ENCODE measurements around the gene TBC1D8.

GRCh38 chr2:101032084-101032776, 119.0 kb downstream of the TBC1D8 start:
- TF ChIP-seq CAMTA2 (CRISPR knock-in tag; conservative IDR thresholded peaks at IDR 0.05) (no peak), ZSCAN29 (IDR thresholded peaks at IDR 0.05) (no peak), TEAD4 (IDR thresholded peaks at IDR 0.05; ENCODE audit: low read length) (no peak), TEAD4 (CRISPR knock-in tag; IDR thresholded peaks at IDR 0.05; ENCODE audit: borderline replicate concordance) (no peak), CEBPB (tag; IDR thresholded peaks at IDR 0.05) (no peak), GTF2F1 (IDR thresholded peaks at IDR 0.05; ENCODE audit: low read depth, low read length) (no peak), ZNF507 (tag; conservative IDR thresholded peaks at IDR 0.05) (no peak), CTCF (IDR thresholded peaks at IDR 0.05 in 2 of 3, conservative IDR thresholded peaks at IDR 0.05 in 1 of 3; ENCODE audit: insufficient read depth in 2 of 3, low read depth in 1 of 3, low read length in 3 of 3) (no peak), EZH2 (IDR thresholded peaks at IDR 0.05; ENCODE audit: borderline replicate concordance, low read depth, low read length) (no peak), XRCC5 (IDR thresholded peaks at IDR 0.05; ENCODE audit: low read depth, low read length) (no peak), NR2C2 (CRISPR knock-in tag; IDR thresholded peaks at IDR 0.05) (no peak), NR2C2 (tag; IDR thresholded peaks at IDR 0.05) (no peak), HES1 (IDR thresholded peaks at IDR 0.05; ENCODE audit: low read depth) (no peak), PHF8 (IDR thresholded peaks at IDR 0.05; ENCODE audit: borderline replicate concordance, low read length) (no peak)
- TF ChIP-seq, protein P1, sequence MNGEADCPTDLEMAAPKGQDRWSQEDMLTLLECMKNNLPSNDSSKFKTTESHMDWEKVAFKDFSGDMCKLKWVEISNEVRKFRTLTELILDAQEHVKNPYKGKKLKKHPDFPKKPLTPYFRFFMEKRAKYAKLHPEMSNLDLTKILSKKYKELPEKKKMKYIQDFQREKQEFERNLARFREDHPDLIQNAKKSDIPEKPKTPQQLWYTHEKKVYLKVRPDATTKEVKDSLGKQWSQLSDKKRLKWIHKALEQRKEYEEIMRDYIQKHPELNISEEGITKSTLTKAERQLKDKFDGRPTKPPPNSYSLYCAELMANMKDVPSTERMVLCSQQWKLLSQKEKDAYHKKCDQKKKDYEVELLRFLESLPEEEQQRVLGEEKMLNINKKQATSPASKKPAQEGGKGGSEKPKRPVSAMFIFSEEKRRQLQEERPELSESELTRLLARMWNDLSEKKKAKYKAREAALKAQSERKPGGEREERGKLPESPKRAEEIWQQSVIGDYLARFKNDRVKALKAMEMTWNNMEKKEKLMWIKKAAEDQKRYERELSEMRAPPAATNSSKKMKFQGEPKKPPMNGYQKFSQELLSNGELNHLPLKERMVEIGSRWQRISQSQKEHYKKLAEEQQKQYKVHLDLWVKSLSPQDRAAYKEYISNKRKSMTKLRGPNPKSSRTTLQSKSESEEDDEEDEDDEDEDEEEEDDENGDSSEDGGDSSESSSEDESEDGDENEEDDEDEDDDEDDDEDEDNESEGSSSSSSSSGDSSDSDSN (IDR thresholded peaks at IDR 0.05; ENCODE audit: borderline replicate concordance in 1 of 2, low read depth in 2 of 2, low read length in 2 of 2), result no peak

Measured in K562 (cell line).